HG03045 (cell line): ENCODE data around the gene STXBP6.
"Not testable (repeated sequence)": the region's sequence is repeated elsewhere in the genome, so short reads cannot be mapped to it uniquely, and the experiment has no call there.

Experiments
- ATAC-seq: cut with Tn5 transposase; IDR thresholded peaks from one replicate; pipeline ENCODE4 v1.9.1; 2021; ENCODE audit warnings: mild to moderate bottlenecking, moderate library complexity; ENCODE audit not compliant: unreplicated experiment

STXBP6 gene

GRCh38 chr14:24959791-24960331, 90.1 kb downstream of the STXBP6 start:
- peak; percentile 80 for ATAC-seq

GRCh38 chr14:24958271-24958670, 91.7 kb downstream of the STXBP6 start:
- ATAC-seq, result no peak

GRCh38 chr14:24957814-24958213, 92.1 kb downstream of the STXBP6 start:
- ATAC-seq, result no peak

GRCh38 chr14:24956104-24956503, 93.8 kb downstream of the STXBP6 start:
- no peak for ATAC-seq

GRCh38 chr14:24954700-24955037, 95.3 kb downstream of the STXBP6 start:
- ATAC-seq, result no peak

- ATAC-seq, result no peak
These were observed 95.8 kb downstream of the STXBP6 start for GRCh38 chr14:24954037-24954699.

GRCh38 chr14:24952851-24953666, 96.9 kb downstream of the STXBP6 start:
- ATAC-seq, result no peak

- no peak for ATAC-seq
These were observed 101.6 kb downstream of the STXBP6 start for GRCh38 chr14:24948261-24948847.

- ATAC-seq, result no peak
These were observed 102.8 kb downstream of the STXBP6 start for GRCh38 chr14:24947131-24947530.

GRCh38 chr14:24944800-24945199, 105.1 kb downstream of the STXBP6 start:
- no peak for ATAC-seq

GRCh38 chr14:24943024-24943423, 106.9 kb downstream of the STXBP6 start:
- no peak for ATAC-seq

GRCh38 chr14:24941719-24942118, 108.2 kb downstream of the STXBP6 start:
- ATAC-seq, result peak; percentile 57

- ATAC-seq, result no peak
These were observed 109.6 kb downstream of the STXBP6 start for GRCh38 chr14:24940213-24940783.

GRCh38 chr14:24938593-24938992, 111.4 kb downstream of the STXBP6 start:
- no peak for ATAC-seq

GRCh38 chr14:24937300-24937699, 112.6 kb downstream of the STXBP6 start:
- ATAC-seq, result no peak

- not testable (repeated sequence) for ATAC-seq
These were observed 113.2 kb downstream of the STXBP6 start for GRCh38 chr14:24936773-24937172.

GRCh38 chr14:24935796-24936195, 114.2 kb downstream of the STXBP6 start:
- ATAC-seq, result no peak

GRCh38 chr14:24928386-24928900, 121.5 kb downstream of the STXBP6 start:
- no peak for ATAC-seq

GRCh38 chr14:24927809-24928208, 122.1 kb downstream of the STXBP6 start:
- ATAC-seq, result no peak

GRCh38 chr14:24925771-24926374, 124.1 kb downstream of the STXBP6 start:
- ATAC-seq, result no peak

GRCh38 chr14:24924544-24924943, 125.4 kb downstream of the STXBP6 start:
- no peak for ATAC-seq
